Renal pelvis (tissue), 12 donors: ENCODE data around the gene DRAM1. TPM values are rescaled to one million over a fixed set of nuclear protein-coding genes. Genes with fewer than 3 reads are reported as not detected.

Source experiments
- DNase-seq: peaks from one replicate; pipeline ENCODE4 v3.0.0-alpha.2; 2013
- long read RNA-seq, 16 experiments: transcript quantifications; one replicate each; lab custom pipeline, GENCODE V29; 2026
- polyA plus RNA-seq, 3 donors: library from polyadenylated mRNA; unstranded; fragments of 120-200 nt; gene quantifications; one replicate each; pipeline ENCODE4 v1.2.1, GENCODE V29; 2013; ENCODE audit not compliant: insufficient read length in 3 of 3

Gene DRAM1, protein sequence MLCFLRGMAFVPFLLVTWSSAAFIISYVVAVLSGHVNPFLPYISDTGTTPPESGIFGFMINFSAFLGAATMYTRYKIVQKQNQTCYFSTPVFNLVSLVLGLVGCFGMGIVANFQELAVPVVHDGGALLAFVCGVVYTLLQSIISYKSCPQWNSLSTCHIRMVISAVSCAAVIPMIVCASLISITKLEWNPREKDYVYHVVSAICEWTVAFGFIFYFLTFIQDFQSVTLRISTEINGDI
- polyA plus RNA-seq = 10 to 100 TPM; 15.5 to 22.0 (median 20.9) TPM
- long read RNA-seq, donor 1, partial matches to known transcripts = 71 of 79 reads
- long read RNA-seq, donor 1, other reads (novel, unspliced or antisense) = 7 of 79 reads
- long read RNA-seq, donor 2, partial matches to known transcripts = 48 of 58 reads
- long read RNA-seq, donor 2, other reads (novel, unspliced or antisense) = 6 of 58 reads
- long read RNA-seq, donor 3, partial matches to known transcripts = 7 of 25 reads
- long read RNA-seq, donor 3, other reads (novel, unspliced or antisense) = 14 of 25 reads
- long read RNA-seq, donor 4, partial matches to known transcripts = 25 of 84 reads
- long read RNA-seq, donor 4, other reads (novel, unspliced or antisense) = 57 of 84 reads
- long read RNA-seq, donor 5, transcript DRAM1-201 (7 exons, 3,519 nt) = major isoform, 5 of 5 reads
- long read RNA-seq, donor 5, partial matches to known transcripts = 0 of 5 reads
- long read RNA-seq, donor 5, other reads (novel, unspliced or antisense) = 0 of 5 reads
- long read RNA-seq, donor 6, partial matches to known transcripts = 10 of 60 reads
- long read RNA-seq, donor 6, other reads (novel, unspliced or antisense) = 47 of 60 reads
- long read RNA-seq, donor 7, partial matches to known transcripts = 48 of 51 reads
- long read RNA-seq, donor 7, other reads (novel, unspliced or antisense) = 0 of 51 reads
- long read RNA-seq, donor 8, partial matches to known transcripts = 6 of 14 reads
- long read RNA-seq, donor 8, other reads (novel, unspliced or antisense) = 8 of 14 reads
- long read RNA-seq, donor 9, partial matches to known transcripts = 0 of 2 reads
- long read RNA-seq, donor 9, other reads (novel, unspliced or antisense) = 0 of 2 reads
- long read RNA-seq, donor 10, partial matches to known transcripts = 5 of 8 reads
- long read RNA-seq, donor 10, other reads (novel, unspliced or antisense) = 0 of 8 reads
- long read RNA-seq, donor 11, partial matches to known transcripts = 13 of 28 reads
- long read RNA-seq, donor 11, other reads (novel, unspliced or antisense) = 12 of 28 reads
- long read RNA-seq, donor 12, transcript DRAM1-201 (7 exons, 3,519 nt) = major isoform, 5 of 115 reads
- long read RNA-seq, donor 12, partial matches to known transcripts = 52 of 115 reads
- long read RNA-seq, donor 12, other reads (novel, unspliced or antisense) = 57 of 115 reads
- long read RNA-seq, donor 13, partial matches to known transcripts = 19 of 37 reads
- long read RNA-seq, donor 13, other reads (novel, unspliced or antisense) = 17 of 37 reads
- long read RNA-seq, donor 14 = 0 reads
- long read RNA-seq, donor 15, partial matches to known transcripts = 76 of 83 reads
- long read RNA-seq, donor 15, other reads (novel, unspliced or antisense) = 7 of 83 reads
- long read RNA-seq, donor 16, transcript DRAM1-201 (7 exons, 3,519 nt) = major isoform, 7 of 67 reads
- long read RNA-seq, donor 16, partial matches to known transcripts = 51 of 67 reads
- long read RNA-seq, donor 16, other reads (novel, unspliced or antisense) = 9 of 67 reads

DNA sequence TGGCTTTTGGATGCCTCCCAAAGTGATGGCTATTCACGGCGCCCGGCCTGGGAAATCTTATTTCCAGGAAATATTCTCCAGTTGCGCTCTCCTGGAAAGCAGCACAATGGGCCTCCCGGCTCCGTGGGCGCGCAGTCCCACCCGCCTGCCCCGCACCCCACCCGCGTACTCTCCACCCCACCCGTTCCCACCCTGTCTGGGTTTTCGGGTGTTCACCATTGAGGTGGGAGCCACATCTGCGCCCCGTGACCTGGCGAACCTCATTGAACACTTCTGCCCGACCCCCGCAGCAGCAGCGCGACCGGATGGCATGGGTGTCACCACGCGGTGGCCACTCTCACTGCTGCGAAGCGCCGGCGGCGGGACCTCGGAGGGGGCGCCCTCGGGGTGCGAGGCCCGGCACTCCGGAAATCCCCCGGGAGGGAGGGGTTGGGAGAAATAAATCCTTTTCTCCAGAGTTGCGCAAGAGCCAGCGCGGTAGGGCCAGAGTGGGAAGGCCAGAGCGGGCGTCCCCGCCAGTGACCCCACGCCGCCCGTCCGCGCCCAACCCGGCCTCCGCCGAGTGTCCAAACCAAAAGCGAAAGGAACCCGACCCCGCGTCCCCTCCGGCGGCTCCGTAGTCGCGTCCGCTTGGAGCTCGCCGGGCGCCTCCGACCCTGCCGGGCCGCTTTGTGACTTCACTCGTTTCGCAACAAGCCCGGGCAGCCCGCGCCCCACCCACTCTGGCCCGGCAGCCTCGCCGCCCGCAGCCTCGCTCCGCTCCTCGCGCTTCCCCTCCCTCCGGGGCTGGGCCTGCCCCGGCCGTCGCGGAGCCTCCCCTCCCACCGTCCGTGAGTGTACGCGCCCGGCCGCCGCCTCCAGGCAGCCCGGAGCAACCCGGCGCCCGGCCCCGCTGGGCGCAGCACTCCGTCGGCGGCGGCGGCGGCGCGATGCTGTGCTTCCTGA is at the start of gene DRAM1:
Gene DRAM1 (plus strand): TSS at position 720 of the 945 bp plus-strand sequence. CDS start 210 bp downstream, at position 930.
- DNase-seq = peak; percentile 71

DNA sequence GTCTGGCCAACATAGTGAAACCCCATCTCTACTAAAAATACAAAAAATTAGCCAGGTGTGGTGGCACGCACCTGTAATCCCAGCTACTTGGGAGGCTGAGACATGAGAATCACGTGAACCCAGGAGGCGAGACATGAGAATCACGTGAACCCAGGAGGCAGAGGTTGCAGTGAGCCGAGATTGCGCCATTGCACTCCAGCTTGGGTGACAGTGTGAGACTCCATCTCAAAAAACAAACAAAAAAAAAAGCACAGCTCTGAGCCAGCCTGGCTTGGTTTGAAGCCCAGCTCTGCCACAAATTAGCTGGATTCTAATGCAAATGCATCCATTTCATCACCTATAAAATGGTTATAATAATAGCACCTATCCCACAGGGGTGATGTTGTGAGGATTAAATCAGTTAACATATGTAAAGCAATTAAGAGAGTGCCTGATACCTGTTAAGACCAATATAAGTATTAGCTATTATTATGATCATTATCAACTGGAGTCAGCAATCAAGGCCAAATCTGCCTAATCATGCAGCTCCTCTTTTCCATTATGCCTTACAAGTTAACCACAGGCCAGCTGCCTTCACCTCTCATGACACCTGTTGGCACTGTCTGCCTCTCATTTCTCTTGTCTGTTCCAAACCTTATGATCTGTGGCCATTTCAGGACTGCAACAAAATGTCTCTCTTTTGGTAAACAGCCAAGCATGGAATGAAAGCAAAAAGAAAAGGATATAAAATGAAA is 48.8 kb upstream of the DRAM1 start:
- no peak for DNase-seq

DNA sequence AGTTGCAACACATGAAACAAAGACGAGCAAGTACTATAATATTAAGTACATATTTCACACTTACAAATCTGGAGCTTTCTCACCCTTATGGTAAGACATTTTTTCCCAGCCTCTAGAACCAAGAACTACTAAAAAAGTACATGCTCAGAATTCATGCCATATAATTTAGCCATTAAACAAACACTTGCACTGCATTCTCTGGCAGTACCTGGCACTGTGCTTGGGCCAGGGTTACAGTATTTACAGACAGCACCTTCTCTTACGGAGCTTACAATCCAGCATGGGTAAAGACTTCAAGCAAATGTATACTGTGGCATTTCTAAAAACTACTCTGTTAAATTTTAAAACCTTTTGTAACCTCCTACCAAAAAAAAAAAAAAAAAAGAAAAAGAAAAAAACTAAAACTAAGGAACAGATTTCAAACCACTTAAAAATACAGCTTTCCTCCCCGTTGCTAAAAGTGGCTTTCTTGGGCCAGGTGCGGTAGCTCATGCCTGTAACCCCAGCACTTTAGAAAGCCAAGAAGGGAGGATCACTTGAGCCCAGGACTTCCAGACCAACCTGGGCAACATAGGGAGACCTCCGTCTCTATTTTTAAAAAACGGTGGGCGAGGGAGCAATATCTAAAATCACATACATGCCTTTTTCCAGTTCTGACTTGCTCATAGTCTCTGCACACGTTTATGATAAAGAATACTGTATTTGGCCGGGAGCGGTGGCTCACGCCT is 47.6 kb upstream of the DRAM1 start:
- no peak for DNase-seq

DNA sequence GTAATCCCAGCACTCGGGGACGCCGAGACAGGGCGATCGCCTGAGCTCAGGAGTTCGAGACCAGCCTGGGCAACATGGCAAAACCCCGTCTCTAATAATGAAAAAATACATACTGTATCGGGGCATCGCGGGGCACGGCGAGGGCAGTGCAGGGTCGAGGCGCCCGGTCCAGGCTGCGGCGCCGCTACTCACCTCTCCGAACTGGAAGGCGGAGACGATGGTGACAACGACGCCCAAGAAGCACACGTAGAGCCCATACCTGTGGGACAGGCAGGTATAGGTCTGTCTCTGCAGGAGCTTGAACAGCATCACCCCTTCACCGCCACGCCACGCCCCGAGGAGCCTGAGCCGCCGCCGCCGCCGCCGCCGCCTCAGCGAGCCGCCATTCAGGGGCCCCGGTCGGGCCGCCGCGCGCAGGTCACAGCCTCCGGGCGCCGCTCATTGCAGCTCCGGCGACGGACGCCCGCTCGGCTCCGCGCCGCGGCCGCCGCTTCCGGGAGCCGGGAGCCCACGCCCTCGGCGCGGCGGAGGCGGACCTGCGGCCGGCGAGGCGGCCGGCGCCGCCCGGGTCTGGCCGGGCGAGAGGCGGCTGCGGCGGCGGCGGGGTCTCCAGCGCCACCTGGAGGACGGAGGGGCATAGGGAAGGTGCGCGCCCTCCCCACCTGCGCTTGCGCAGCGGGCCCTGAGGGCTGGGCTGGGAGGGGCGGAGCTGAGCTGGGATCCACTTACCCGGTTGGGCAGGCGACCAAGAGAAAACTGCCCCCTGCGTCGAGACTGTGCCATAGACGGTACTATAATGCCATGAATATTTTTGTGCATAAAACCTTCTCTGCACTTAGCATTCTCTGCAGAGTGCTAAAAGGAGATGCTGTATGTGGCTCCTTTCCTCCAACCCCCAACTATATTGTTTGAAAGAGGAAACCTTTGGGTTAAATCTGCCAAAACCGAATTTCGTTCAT is 46.7 kb upstream of the DRAM1 start, which contains the start of gene GNPTAB:
Gene GNPTAB (minus strand): TSS at position 593 of the 959 bp plus-strand sequence. CDS start 284 bp downstream, at position 309.
- peak; percentile 87 for DNase-seq

DNA sequence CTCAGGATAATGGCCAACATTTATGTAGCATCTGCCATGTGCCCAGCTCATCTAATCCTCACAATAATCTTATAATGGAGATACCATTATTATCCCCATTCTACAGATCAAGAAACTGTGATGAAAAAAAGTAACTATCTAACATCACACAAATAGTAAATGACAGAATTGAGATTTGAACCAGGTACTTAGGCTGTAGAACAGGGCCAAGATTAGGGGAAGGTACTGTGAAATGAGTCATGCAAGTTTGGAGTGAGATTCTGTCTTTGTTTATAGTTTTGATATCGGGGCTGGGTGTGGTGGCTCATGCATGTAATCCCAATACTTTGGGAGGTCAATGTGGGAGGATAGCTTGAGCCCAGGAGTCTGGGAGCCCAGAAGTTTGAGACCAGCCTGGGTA is 45.4 kb upstream of the DRAM1 start:
- DNase-seq = no peak

DNA sequence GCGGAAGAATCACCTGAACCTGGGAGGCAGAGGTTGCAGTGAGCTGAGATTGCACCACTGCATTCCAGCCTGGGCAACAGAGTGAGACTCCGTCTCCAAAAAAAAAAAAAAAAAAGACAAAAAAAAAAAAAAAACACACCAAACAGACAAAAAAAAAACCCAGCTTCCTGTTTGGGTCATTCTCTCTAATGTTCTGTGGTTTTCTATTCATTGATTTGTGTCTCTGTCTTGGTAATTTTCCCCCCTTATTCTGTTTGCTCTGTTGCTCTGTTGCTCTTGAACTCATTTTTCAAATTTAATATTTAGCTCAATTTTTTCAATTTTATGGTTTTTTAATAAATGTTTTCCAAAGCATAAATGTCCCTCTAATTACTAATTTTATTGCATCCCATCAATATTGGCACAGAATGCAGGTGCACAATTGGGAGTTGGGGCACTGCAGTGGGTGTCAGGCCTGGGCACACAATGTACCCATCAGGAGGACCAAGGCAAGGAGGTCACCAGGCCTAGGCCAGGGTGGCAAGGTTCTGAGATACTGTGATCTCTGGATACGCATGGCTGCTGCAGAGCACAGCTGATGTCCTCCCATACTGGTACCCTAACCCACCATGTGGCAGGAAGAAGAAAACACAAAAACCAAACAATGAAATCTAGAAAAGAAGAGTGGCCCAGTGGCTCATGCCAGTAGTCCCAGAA is 38.6 kb upstream of the DRAM1 start:
- no peak for DNase-seq

DNA sequence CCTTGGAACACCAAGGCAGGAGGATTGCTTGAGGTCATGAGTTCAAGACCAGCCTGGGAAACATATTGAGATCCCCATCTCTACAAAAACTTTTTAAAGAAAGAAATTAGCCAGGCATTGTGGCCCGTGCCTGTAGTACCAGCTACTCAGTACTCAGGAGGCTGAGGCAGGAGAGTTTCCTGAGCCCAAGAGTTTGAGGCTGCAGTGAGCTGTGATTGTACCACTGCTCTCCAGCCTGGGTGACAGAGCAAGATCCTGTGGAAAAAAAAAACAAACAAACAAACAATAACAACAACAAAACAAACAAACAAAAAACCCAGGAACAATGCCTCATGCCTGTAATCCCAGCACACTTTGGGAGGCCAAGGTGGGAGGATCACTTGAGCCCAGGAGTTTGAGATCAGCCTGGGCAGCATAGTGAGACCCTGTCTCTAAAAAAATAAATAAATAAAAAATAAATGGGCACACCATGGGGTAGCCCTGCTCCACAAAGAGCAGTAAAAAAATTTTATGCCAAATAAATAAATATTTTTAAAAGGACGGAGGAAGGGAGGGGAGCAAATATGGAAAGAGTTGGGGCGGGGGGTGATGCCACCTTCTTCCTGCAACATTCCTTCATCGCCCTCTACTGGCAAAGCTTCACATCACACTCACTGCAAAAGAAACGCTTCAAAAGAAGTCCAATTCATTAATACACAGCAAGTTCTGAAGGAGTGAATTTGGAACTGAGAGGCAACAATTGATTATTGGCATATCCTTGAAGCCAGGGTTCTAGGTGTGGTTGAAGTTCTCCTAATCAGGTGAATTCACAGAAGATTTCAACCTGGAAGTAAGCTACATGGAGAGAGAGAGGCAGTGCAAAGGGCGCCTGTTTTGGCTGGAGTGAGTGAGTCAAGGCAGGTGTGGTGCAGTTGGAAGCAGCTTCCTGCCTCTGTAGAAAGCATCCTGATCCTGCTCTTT is 37.8 kb upstream of the DRAM1 start:
- DNase-seq = no peak

DNA sequence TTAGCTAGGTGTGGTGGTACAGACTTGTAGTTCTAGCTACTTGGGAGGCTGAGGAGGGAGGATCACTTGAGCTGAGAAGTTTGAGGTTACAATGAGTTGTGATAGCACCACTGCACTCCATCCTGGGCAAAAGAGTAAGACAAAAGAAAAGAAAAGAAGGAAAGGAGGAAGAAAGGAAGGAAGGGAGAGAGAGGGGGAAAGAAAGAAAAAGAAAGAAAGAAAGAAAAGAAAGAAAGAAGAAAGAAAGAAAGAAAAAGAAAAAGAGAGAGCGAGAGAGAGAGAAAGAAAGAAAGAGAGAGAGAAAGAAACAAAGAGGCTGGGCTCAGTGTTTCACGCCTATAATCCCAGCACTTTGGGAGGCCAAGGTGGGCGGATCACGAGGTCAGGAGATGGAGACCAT is 36.3 kb upstream of the DRAM1 start:
- no peak for DNase-seq

DNA sequence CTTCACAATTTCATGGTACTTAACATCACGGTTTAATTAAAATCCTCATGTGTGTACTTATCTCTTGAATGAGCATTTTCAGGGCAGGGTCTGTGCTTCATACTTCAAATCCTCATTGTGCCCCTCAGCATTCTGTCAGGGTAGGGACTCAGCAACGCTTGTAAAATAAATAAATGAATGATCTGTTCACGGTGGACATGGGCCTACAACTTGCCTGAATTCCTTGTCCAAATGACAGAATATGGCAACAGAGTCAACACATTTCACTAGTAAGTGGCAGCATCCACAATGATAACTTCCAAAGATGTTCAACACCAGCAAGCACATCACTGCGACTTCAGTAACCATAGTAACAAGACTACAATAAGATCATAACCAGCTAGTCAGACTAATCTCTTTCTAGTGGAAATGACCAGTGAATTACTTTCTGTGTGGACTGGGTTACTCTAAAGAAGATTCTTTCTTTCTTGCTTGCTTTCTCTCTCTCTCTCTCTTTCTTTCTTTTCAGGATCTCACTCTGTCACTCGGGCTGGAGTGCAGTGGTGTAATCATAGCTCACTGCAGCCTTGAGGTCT is 32.2 kb upstream of the DRAM1 start:
- DNase-seq = no peak

DNA sequence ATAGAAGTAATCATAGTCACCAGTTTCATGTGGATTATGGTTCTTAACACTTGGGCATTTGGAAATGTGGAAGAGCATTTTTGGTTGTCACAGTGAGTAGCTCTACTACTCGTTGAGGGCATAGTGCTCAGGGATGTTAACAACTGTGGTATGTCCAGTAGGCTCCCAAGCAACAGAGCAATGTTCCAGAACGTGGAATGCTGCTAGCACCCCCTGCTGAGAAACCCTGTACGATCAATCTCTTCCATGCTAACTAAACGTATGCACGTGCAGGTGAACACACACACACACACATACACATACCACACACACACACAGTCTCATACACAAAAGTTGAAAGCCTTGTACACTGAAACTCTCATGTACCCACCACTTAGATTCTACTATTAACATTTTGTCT is 30.1 kb upstream of the DRAM1 start:
- no peak for DNase-seq

DNA sequence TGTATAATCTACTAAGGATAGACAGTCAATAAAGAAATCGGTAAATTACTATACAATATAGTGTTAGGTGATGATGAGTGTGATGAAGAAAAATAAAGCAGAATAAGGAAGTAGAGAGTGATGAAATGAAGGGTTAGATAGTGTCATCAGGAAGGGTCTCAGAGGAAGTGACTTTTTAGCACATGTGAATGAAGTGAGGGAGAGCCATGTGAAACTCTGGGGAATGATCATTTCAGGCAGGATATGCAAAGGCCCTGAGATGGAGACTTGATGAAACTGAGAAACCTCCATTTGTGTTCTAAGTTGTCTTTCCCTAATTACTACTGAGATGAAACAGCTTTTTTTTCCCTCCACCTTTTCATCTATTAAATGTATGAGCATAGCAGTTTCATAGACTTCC is 27.2 kb upstream of the DRAM1 start:
- DNase-seq = no peak

DNA sequence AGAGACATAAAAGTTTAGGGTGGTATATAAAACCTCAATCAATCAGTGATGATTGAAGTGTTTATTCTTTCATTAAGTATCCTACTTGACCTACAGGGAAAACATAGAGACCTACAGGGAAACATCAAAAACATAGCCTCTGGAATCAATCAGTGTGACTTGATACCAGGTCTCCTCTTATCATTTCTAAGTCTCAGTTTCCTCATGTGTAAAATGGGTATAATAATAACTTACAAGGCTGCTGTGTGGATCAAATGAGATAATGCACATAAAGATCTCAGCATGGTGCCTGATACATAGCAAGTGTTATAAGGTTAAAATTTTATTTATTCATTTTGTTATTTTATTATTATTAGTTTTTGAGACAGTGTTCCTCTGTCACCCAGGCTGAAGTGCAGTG is 24.4 kb upstream of the DRAM1 start:
- DNase-seq = no peak

DNA sequence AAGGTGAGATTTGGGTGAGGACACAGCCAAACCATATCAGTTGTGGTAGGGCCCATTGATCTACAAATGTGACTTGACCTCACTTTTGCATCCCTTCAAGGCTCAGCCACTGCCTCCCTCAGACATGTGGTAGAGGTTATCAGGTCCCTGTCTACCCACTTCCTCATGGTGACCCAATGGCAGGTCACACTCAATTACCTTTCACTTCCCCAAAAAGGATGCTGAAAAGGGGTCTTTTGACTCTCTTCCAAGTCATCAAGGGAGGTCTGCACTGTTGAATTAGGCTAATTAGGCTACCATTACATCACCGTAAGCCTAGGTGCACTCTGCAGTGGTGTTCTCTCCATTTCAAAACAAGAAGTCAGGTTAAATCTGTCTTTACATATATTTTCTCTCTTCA is 22.6 kb upstream of the DRAM1 start:
- DNase-seq = no peak

DNA sequence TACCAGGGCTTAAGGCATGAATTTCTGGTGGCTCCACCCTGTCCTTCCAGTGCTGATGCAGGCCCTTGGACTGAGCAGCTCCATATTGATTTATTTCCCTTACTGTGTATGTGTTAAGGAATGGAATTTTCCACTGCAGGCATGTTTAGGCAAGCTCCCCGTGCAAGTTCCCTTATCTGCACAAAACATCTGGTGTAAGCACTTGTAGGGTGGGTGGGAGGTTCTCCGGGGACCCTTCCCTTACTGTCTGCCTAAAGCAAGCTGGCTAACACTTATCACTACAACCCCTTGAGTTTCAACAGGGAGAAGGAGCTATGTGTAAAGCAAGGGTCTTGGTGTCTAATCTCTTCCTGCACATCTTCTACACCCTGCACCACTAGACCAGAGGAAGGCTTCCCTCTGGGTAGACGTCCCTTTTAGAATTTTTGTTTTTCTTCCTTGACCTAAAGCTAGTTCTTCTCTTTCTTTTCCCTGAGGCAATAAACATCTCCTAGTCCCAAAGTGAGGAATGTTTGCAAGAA is 22.0 kb upstream of the DRAM1 start:
- peak; percentile 31 for DNase-seq
